Measurements from ENCODE around the gene MPZL3.
A peak's percentile ranks its signal among the peaks of the same experiment; 100 is the strongest.

- TF ChIP-seq CTCF (conservative IDR thresholded peaks at IDR 0.05; ENCODE audit: low read depth, low read length) (peak; percentile 49), EZH2 (IDR thresholded peaks at IDR 0.05; ENCODE audit: borderline replicate concordance, low read depth, low read length, poor library complexity, severe bottlenecking) (no peak)
Measured at GRCh38 chr11:118258410-118258809, 6.2 kb upstream of the MPZL3 start.
